ENCODE measurements around the gene ZNF23. TPM values are rescaled to one million over a fixed set of nuclear protein-coding genes. Genes with fewer than 3 reads are reported as not detected.

Gene ZNF23
- total and polyA plus RNA-seq, 10 of the 15 experiments (the other 5 are each of a cell fraction or from before 2014, with no cell fraction given), result 3.6 to 11.5 (median 8.7) TPM

DNA sequence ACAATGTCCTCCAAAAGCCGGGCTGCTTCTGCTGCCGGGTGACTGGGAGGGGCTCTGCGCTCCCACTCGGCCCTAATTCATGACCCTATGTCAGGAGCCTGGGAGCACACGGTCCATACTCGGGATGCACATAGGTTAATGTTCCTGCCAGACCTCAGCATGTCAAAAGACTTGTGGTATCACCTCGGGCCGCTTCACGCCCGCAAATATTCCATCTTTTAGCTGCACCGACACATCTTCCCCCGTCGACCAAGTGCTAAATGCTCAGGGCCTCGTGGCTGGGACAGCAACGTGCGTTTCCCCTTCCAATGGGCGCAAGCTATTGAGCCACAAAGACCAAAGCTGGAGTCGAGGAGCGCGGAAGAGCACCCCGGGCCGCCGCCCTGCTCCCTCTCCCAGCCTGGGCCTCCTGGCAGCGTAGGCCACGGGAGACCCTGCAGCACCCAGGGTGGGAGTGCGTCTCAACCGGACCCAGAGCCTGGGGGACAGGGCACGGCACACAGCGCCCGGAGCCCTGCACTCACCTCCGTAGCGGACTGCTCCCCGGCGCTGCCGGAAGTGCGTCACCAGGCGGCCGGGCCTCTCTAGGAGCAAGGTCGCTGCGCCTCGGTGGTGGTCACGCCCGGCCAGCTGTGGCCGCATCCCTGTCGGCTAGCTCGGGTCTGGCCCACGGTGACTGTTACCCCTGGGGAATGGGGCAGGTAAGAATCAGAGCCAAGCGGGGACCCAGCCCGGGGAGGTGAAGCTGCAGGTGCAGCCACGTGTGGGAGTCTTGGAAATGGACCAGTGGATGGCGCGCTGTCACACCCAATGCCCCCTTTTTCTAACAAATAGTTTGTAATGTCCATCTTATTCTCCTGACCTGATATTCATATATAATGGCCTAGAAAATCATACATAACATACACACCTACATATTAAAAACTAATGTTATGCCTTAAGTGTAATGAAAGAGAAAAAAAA is at the start of gene ZNF23 (continued):
- TF ChIP-seq, protein P1, sequence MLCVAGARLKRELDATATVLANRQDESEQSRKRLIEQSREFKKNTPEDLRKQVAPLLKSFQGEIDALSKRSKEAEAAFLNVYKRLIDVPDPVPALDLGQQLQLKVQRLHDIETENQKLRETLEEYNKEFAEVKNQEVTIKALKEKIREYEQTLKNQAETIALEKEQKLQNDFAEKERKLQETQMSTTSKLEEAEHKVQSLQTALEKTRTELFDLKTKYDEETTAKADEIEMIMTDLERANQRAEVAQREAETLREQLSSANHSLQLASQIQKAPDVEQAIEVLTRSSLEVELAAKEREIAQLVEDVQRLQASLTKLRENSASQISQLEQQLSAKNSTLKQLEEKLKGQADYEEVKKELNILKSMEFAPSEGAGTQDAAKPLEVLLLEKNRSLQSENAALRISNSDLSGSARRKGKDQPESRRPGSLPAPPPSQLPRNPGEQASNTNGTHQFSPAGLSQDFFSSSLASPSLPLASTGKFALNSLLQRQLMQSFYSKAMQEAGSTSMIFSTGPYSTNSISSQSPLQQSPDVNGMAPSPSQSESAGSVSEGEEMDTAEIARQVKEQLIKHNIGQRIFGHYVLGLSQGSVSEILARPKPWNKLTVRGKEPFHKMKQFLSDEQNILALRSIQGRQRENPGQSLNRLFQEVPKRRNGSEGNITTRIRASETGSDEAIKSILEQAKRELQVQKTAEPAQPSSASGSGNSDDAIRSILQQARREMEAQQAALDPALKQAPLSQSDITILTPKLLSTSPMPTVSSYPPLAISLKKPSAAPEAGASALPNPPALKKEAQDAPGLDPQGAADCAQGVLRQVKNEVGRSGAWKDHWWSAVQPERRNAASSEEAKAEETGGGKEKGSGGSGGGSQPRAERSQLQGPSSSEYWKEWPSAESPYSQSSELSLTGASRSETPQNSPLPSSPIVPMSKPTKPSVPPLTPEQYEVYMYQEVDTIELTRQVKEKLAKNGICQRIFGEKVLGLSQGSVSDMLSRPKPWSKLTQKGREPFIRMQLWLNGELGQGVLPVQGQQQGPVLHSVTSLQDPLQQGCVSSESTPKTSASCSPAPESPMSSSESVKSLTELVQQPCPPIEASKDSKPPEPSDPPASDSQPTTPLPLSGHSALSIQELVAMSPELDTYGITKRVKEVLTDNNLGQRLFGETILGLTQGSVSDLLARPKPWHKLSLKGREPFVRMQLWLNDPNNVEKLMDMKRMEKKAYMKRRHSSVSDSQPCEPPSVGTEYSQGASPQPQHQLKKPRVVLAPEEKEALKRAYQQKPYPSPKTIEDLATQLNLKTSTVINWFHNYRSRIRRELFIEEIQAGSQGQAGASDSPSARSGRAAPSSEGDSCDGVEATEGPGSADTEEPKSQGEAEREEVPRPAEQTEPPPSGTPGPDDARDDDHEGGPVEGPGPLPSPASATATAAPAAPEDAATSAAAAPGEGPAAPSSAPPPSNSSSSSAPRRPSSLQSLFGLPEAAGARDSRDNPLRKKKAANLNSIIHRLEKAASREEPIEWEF (IDR thresholded peaks at IDR 0.05; ENCODE audit: insufficient replicate concordance, low read depth, low read length), result no peak
- no peak for TF ChIP-seq RBBP5 (conservative IDR thresholded peaks at IDR 0.05)
- no peak for TF ChIP-seq TCF7 (IDR thresholded peaks at IDR 0.05; ENCODE audit: borderline replicate concordance)
- TF ChIP-seq ZSCAN29 (IDR thresholded peaks at IDR 0.05), result no peak
- TF ChIP-seq SUZ12 (IDR thresholded peaks at IDR 0.05; ENCODE audit: unreplicated experiment), result no peak
- TF ChIP-seq RAD21 (IDR thresholded peaks at IDR 0.05; ENCODE audit: insufficient read depth, low read depth, low read length), result no peak
- TF ChIP-seq ZNF622 (IDR thresholded peaks at IDR 0.05), result no peak
- TF ChIP-seq NBN (IDR thresholded peaks at IDR 0.05), result peak; percentile 90; the same call in 1 of the 2 replicates
- TF ChIP-seq, protein P2, sequence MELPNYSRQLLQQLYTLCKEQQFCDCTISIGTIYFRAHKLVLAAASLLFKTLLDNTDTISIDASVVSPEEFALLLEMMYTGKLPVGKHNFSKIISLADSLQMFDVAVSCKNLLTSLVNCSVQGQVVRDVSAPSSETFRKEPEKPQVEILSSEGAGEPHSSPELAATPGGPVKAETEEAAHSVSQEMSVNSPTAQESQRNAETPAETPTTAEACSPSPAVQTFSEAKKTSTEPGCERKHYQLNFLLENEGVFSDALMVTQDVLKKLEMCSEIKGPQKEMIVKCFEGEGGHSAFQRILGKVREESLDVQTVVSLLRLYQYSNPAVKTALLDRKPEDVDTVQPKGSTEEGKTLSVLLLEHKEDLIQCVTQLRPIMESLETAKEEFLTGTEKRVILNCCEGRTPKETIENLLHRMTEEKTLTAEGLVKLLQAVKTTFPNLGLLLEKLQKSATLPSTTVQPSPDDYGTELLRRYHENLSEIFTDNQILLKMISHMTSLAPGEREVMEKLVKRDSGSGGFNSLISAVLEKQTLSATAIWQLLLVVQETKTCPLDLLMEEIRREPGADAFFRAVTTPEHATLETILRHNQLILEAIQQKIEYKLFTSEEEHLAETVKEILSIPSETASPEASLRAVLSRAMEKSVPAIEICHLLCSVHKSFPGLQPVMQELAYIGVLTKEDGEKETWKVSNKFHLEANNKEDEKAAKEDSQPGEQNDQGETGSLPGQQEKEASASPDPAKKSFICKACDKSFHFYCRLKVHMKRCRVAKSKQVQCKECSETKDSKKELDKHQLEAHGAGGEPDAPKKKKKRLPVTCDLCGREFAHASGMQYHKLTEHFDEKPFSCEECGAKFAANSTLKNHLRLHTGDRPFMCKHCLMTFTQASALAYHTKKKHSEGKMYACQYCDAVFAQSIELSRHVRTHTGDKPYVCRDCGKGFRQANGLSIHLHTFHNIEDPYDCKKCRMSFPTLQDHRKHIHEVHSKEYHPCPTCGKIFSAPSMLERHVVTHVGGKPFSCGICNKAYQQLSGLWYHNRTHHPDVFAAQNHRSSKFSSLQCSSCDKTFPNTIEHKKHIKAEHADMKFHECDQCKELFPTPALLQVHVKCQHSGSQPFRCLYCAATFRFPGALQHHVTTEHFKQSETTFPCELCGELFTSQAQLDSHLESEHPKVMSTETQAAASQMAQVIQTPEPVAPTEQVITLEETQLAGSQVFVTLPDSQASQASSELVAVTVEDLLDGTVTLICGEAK (IDR thresholded peaks at IDR 0.05; ENCODE audit: borderline replicate concordance), result peak; percentile 93
- no peak for TF ChIP-seq FOXK2 (IDR thresholded peaks at IDR 0.05)
- TF ChIP-seq, protein P3, sequence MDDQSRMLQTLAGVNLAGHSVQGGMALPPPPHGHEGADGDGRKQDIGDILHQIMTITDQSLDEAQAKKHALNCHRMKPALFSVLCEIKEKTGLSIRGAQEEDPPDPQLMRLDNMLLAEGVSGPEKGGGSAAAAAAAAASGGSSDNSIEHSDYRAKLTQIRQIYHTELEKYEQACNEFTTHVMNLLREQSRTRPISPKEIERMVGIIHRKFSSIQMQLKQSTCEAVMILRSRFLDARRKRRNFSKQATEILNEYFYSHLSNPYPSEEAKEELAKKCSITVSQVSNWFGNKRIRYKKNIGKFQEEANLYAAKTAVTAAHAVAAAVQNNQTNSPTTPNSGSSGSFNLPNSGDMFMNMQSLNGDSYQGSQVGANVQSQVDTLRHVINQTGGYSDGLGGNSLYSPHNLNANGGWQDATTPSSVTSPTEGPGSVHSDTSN (IDR thresholded peaks at IDR 0.05; ENCODE audit: insufficient replicate concordance, low read depth, low read length), result peak; percentile 51
- TF ChIP-seq JUNB (IDR thresholded peaks at IDR 0.05), result no peak

Data from GM12878 (cell line).